ENCODE measurements around the gene RAB31. TPM values are rescaled to one million over a fixed set of nuclear protein-coding genes. Genes with fewer than 3 reads are reported as not detected.
"Not testable (repeated sequence)": the region's sequence is repeated elsewhere in the genome, so short reads cannot be mapped to it uniquely, and the experiment has no call there.

Gene RAB31
- polyA plus RNA-seq (ENCODE audit: insufficient read length) = 27.1 TPM

- no peak for DNase-seq (ENCODE audit: low read depth)
Measured at GRCh38 chr18:9708057-9708433, at the start of gene RAB31. Gene RAB31 (plus strand): TSS chr18:9708301. CDS start chr18:9708406, 105 bp downstream.

DNA sequence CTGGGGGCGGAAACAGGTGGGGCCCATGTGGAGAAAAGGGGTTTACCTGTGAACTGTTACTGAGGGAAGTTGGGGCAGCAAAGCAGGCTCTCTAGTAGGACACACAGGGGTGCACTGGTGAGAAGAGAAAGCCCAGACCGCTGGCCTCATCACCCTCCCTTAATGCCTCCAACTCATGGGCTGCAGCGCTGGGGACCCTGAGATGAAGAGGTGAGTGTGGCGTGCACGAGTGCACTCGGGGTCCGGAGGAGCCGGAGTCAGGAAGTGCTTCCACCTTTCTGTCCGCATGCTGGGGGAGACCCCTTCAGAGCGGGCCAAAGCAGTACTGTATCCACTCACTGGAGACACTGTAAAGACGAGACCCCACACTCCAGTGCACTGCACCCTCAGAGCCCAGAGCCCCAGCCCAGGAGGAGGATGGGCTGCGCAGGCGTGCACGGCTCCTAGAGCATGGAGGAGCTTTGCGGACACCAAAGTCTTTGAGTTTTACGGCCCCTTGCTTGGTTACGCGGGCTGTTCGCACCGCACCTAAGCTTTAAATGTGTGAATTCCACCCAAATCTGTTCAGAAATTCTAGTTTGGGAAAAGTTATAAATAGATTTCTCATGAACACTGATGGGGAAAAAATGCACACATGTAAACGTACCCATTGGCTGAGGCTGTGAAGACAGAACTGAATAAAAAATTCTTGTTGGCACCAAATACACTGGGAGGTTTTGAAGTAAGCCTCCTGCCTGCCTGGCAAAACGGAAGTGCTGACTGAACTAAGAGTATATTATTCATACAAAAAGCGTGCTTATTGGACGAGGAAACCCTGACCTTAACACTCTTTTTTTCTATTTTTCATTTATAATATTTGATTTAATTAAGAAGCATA lies 48.4 kb upstream of the RAB31 start:
- no peak for DNase-seq (ENCODE audit: low read depth)

DNA sequence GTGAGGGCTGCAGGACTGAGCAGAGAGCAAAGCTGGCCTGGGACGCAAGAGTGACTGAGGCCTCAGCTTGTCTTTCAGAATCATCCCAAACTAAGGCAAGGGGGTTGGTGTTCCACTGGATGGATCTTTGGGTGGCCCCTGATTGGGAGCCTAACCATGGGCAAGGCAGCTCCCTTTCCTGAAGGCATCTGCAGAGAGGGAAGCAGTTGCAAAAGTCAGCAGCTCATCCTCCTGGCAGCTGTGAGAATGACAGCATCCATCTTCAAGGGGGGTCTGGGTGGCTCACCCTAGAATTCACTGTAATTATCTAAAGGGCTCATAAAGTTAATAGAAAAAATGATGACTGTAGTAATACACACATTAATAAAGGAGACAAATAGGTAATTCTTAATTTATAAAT lies 46.5 kb upstream of the RAB31 start:
- DNase-seq (ENCODE audit: low read depth) = no peak

- no peak for DNase-seq (ENCODE audit: low read depth)
Measured at GRCh38 chr18:9663377-9663776, 44.7 kb upstream of the RAB31 start.

DNA sequence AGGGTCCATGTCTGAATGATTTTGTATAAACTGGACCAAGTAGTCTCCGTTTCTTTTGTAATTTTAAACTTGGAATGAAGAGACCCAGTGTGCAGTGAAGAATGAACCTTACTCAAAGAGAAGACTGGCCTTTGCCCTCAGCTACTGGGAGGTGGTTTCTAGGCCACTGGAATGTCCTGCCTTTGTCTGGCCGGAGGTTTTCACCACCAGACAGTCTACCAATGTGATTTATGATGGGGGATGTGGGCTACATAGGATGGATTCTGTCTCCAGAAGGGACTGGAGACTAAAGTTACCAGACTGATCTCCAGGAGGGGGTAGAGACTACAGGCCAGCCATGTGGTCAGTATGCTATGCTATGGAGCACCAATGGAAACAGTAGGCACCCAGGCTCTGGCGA lies 42.8 kb upstream of the RAB31 start:
- DNase-seq (ENCODE audit: low read depth) = no peak

DNA sequence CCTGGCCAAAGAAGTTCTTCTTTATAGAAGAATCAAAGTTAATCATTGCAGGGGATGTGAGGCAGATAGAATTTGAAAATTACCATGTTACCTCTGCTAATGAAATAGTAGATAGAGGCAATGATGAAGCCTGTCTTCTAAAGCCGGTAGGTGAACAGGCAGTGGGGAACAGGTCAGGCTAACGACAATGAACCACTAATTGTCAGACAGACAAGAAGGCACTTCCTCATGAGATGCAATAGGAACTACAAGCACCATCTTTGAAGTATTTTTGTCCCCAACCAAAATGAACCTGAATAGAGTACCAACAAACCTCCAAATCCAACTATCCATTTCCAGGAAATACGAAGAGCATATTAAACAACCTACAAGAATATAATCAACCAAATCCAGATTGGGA lies 41.6 kb upstream of the RAB31 start:
- no peak for DNase-seq (ENCODE audit: low read depth)

DNA sequence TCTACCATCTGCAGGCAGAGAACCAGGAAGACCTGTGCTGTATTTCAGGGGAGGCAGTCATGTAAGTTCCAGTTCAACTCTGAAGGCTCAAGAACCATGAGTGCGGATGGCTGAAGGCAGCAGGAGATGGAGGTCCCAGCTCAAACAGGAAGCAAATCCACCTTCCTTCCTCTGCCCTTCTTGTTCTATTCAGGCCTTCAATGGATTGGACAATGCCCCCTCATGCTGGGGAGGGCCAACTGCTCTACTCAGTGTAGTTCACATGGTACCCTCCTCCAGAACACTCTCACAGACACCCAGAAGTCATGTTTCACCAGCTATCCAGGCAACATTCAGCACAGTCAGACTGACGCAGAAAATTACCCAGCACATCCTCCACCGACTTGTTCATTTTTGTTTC lies 39.1 kb upstream of the RAB31 start:
- DNase-seq (ENCODE audit: low read depth) = no peak

DNA sequence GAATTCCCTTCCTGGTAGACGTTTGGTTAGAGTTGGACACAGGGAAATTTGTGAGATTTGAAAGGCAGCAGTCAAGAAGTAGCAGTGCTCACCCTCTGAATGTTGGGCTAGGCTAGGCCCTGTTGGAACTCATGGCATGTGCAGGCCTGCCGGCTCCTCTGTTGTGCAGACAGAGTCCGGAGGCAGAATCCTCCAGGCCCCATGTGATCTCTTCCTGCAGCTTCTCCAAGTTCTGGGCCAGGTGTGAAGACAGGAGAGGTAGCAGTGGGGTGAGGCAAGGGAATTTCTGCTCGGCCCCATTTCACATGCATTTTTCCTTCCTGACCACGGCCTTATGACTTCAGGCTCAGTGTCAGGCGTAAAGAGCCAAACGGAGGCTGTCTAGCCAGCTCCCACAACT lies 36.9 kb upstream of the RAB31 start:
- no peak for DNase-seq (ENCODE audit: low read depth)

DNA sequence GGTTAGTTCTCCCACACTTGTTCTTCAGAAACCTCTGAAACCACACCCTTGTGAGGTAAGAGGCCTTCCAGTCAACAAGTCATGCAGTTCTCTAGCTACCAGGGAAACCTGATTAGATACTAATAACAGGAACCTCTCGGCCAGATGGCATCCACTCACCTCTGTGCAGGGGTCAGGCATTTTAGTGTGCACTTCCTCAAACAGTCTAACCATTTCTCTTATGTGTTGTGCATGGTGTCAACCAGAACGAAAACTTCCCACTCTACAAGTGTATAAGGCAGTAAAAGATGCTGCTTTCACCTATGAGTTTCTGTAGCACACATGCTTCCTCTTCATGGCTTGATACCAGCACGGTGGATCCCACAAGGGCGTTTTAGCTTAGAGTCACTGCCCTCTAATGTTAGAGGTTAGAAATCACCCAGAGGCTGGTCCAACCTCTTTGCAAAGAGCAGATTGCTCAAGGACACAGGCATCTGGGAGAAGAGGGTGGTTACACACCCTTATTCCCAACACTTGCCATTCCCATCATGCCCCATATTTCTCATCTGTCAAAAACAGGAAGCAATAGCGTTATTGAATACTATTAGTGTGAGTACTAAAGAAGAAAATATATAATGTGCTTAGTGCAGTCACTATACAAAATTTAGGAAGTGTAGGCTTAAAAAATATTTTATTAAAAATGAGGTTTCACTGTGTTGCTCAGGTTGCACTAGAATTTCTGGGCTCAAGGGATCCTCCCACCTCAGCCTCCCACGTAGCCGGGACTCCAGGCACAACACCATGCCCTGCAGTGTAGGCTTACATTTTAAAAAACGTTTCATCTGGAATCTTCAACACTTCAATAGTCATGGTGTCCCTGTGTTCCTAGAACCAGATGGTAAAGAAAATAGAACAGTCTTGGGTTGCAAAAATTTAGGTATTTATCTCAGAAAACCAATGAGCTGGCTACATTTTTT lies 34.5 kb upstream of the RAB31 start:
- no peak for DNase-seq (ENCODE audit: low read depth)

GRCh38 chr18:9678216-9678615 lies 29.9 kb upstream of the RAB31 start:
- DNase-seq (ENCODE audit: low read depth) = not testable (repeated sequence)

- DNase-seq (ENCODE audit: low read depth) = no peak
Measured at GRCh38 chr18:9679125-9679524, 29.0 kb upstream of the RAB31 start.

- no peak for DNase-seq (ENCODE audit: low read depth)
Measured at GRCh38 chr18:9681217-9681616, 26.9 kb upstream of the RAB31 start.

DNA sequence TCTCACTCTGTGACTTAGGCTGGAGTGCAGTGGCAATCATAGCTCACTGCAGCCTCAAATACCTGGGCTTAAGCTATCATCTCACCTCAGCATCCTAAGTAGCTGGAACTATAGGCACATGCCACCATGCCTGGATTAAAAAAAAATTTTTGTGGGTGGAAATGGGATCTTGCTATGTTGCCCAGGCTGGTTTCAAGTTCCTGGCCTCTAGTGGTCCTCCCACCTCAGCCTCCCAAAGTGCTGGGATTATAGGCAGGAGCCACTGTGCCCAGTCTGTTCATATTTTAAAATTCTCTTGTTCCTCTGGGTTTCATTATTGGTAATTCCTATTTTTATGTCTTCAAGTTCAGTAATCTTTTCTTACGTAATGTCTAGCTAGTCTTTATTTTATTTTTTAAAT lies 25.5 kb upstream of the RAB31 start:
- DNase-seq (ENCODE audit: low read depth) = no peak

DNA sequence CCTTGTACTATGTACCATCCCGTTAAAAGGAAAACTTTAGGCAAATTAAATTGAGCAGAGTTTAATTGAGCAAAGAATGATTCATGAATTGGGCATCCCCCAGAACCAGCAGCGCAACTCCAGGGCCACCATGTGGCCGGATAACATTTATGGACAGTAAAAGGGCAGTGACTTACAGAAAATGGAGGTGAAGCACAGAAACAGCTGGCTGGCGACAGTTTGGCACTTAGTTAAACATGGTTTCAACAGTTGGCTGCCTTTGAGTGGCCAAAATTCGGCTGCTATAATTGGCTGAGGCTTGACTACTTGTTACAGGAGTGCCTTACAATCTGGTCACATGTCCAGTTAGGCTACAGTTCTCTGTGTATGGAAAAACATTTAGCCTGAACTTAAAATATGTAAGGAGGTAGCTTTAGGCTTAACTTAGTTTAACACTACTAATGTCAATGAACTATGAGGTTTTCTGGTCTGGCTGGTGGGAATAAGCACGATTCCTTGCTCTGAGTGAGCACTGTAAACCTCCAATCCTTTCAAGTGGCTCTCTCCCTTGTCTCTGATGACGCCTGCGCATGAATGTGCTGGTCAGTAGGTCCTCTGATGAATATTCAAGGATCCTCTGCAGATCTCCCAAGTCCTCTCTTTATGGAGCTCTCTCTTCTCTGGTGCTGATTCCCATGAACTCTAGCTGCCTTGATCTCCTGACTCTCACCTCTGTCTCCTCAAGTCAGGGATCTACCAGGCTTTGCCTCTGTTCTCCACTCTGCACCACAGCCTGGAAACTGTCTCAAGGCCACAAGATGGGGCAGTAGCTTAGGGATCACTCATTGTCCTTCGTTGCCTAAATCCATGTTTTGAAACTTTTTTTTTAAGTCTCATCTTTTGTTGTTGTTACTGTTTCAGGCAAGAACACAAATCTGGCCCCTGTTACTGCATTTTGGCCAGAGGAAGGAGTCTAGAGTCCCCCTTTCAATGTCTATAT lies 24.4 kb upstream of the RAB31 start:
- DNase-seq (ENCODE audit: low read depth) = no peak

DNA sequence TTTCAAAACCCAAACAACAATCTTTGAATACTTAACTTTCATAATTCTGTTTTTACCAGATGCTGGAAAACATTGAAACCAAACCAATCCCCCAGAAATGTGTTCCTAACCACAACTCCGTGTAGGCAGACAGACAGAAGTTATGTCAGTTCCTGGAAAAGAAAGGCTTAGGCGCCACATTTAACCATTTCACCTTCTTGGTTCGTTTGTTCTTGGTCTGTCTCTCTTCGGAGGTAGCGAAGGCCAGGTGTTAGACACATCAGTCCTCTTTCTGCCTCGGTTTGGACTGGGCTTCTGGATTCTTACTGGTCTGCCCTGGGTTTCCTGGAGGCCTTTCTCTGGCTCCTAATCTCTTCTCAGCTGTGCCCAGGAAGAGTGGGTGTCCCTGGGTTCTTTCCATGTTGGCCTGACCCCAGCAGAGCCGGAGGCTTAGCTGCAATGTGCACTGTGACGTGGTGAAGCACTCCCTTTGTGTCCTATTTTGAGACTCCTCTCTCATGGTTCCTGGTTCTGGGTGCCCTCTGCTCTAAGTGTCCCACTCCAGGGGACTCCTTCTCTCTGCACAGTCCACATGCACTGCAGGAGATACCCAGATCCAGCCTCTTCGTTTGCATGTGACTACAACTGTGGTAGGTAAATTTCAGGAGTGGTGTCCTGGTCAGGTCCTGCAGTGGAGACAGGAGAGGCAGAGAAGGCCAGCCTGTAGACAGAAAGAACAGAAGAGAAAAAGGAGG lies 23.1 kb upstream of the RAB31 start:
- no peak for DNase-seq (ENCODE audit: low read depth)

GRCh38 chr18:9685615-9685890 lies 22.5 kb upstream of the RAB31 start:
- DNase-seq (ENCODE audit: low read depth) = no peak

DNA sequence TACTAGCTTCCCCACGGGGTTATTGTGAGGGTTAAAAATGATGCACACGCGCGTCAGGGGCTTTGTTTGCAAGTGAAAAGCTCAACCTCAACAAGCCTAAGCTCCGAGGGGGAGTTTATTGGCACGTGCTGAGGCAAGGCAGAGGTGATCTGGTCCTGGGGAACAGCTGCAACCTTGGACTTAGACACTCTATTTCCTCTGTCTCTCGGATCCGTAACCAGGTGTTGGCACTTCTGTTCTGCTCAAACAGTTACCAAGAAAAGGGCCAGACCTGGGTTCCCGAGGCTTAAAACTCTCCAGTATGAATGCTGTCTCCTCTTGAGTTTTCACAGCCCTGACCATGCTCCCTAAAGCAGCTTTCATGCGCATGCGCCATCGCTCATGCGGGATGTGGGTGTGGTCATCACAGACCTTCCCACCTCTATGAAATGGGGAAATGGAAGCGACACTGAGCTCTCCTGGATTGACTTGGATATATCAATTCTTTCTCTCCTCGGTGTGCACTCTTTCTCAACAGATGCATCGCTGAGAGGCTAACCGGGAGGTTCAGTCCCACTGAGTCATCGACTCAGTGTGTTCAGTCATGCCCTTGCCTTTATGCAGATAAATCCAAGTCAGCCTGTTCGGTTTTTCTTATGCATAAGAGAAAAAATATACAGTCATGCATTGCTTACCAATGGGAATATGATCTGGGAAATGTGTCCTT lies 19.9 kb upstream of the RAB31 start:
- no peak for DNase-seq (ENCODE audit: low read depth)

DNA sequence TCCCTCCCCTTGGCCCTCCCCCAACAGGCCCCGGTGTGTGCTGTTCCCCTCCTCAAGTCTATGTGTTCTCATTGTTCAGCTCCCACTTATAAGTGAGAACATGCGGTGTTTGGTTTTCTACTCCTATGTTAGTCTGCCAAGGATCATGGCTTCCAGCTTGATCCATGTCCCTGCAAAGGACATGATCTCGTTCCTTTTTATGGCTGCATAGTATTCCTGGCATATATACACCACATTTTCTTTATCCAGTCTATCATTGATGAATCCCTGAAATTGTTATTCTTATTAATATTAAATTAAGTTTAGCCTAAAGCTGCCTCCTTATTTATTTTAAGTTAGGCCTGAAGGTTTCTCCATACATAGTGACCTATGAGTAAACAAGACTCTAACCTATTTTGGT lies 18.8 kb upstream of the RAB31 start:
- no peak for DNase-seq (ENCODE audit: low read depth)

GRCh38 chr18:9690418-9691188 lies 17.5 kb upstream of the RAB31 start:
- no peak for DNase-seq (ENCODE audit: low read depth)

- no peak for DNase-seq (ENCODE audit: low read depth)
Measured at GRCh38 chr18:9691235-9691634, 16.9 kb upstream of the RAB31 start.

All from forelimb muscle (tissue), 1 donor.